NCI-H774 (cell line): ENCODE data around the gene BZW2.

ENCODE experiments used
- DNase-seq: peaks from one replicate; lab custom pipeline; 2025; lab: John Stamatoyannopoulos, UW

The BZW2 gene

GRCh38 chr7:16721541-16721940 is 75.6 kb downstream of the BZW2 start:
- DNase-seq: no peak

- no peak for DNase-seq
These were observed 78.4 kb downstream of the BZW2 start for GRCh38 chr7:16724344-16724743.

GRCh38 chr7:16726189-16726588 is 80.2 kb downstream of the BZW2 start:
- no peak for DNase-seq

- DNase-seq: no peak
These were observed 81.8 kb downstream of the BZW2 start for GRCh38 chr7:16727736-16728135.

- DNase-seq: no peak
These were observed 82.8 kb downstream of the BZW2 start for GRCh38 chr7:16728811-16729210.

GRCh38 chr7:16729541-16729940 is 83.6 kb downstream of the BZW2 start:
- DNase-seq: no peak

- no peak for DNase-seq
These were observed 85.0 kb downstream of the BZW2 start for GRCh38 chr7:16730937-16731336.

GRCh38 chr7:16732828-16733227 is 86.8 kb downstream of the BZW2 start:
- DNase-seq: no peak

- no peak for DNase-seq
These were observed 88.3 kb downstream of the BZW2 start for GRCh38 chr7:16734148-16734726.

- no peak for DNase-seq
These were observed 89.0 kb downstream of the BZW2 start for GRCh38 chr7:16735020-16735419.

- DNase-seq: no peak
These were observed 92.2 kb downstream of the BZW2 start for GRCh38 chr7:16738011-16738688.

GRCh38 chr7:16739863-16740622 is 94.1 kb downstream of the BZW2 start:
- DNase-seq: no peak

GRCh38 chr7:16740623-16740953 is 94.6 kb downstream of the BZW2 start:
- no peak for DNase-seq

- DNase-seq: no peak
These were observed 95.0 kb downstream of the BZW2 start for GRCh38 chr7:16740996-16741395.

GRCh38 chr7:16741676-16742075 is 95.7 kb downstream of the BZW2 start:
- DNase-seq: no peak

- no peak for DNase-seq
These were observed 96.6 kb downstream of the BZW2 start for GRCh38 chr7:16742547-16742946.

GRCh38 chr7:16743236-16743635 is 97.3 kb downstream of the BZW2 start:
- DNase-seq: no peak

- no peak for DNase-seq
These were observed 98.7 kb downstream of the BZW2 start for GRCh38 chr7:16744518-16745250.

- DNase-seq: no peak
These were observed 99.7 kb downstream of the BZW2 start for GRCh38 chr7:16745645-16746044.

GRCh38 chr7:16747102-16747501 is 101.1 kb downstream of the BZW2 start:
- DNase-seq: no peak

- DNase-seq: peak; percentile 92
These were observed 107.3 kb downstream of the BZW2 start, which contains the start of gene TSPAN13 for GRCh38 chr7:16753102-16753931. Gene TSPAN13 (plus strand): TSS chr7:16753755. CDS start chr7:16753968, 213 bp downstream.
